HG03159 (cell line): ENCODE measurements around the gene E2F4.

Experiments used
- ATAC-seq: cut with Tn5 transposase; IDR thresholded peaks from one replicate; pipeline ENCODE4 v1.9.1; 2021; ENCODE audit warnings: mild to moderate bottlenecking, moderate library complexity; ENCODE audit not compliant: unreplicated experiment

E2F4 gene, protein sequence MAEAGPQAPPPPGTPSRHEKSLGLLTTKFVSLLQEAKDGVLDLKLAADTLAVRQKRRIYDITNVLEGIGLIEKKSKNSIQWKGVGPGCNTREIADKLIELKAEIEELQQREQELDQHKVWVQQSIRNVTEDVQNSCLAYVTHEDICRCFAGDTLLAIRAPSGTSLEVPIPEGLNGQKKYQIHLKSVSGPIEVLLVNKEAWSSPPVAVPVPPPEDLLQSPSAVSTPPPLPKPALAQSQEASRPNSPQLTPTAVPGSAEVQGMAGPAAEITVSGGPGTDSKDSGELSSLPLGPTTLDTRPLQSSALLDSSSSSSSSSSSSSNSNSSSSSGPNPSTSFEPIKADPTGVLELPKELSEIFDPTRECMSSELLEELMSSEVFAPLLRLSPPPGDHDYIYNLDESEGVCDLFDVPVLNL

DNA sequence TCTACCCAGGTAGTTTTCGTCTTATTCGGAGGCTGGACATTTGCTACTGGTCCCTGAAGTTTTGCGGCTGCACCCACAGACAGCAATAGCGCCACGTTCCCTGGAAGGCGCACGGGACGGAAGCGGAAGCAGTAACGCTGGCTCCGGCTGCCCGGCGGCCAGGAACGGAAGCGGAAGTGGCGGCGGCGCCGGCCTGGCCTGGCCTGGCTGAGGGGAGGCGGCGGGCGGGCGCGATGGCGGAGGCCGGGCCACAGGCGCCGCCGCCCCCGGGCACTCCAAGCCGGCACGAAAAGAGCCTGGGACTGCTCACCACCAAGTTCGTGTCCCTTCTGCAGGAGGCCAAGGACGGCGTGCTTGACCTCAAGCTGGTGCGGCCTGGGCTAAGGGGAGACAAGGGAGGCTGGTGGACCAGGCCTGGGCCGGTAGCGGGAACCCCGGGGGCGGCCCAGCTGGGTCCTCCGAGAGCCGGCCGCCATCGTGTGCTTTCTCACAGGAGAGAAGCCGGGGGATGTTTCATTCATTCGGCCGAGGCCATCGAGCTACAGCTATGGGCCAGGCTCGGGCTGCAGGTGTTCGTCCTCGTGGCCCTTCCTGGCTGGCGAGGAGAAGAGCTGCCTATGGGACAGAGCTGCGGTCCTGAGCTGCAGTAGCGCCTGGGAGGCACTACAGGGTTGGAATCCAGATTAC is at the start of gene E2F4:
Gene E2F4, plus strand, starts transcription at position 161 of the 687 bp plus-strand sequence. Its CDS starts 73 bp downstream, at position 234.
- ATAC-seq: peak; percentile 89

DNA sequence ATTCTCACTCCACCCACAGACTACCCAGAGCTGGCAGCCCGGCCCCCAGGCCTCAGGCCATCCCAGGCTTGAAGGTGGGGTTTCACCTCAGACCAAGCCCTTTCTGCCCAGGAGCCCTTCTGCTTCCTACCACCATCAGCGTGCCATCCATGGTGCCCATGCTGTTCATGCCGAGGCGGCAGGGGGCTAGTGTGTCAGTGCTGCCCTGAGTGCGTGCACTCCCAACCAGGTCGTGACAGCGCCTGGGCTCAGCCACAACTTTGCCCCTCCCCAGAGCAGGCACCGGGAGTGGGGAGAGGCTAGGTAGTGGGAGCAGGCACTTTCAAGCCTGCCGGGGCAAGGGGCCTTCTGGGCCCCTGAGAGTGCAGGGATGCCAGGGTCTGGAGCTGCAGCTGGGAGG is 49.6 kb upstream of the E2F4 start:
- ATAC-seq: no peak

DNA sequence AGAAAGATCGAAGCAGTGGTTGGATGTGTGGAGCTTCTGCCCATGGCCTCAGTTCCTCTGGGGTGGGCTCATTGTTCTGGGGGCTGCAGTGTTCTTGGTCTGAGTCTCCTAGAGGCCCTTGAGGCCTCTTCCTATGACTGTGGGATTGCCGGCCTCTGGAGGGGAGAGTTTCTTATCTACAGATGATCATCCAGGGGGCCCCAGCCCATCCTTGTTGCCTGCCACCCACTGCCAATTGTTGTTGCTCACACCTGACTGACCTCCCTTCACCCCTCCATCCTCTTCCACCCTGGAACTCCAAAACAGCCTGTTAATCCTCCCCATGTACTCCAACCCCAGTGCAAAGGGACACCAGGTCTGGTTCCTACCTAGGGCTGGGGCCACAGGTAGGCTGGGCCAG is 47.0 kb upstream of the E2F4 start:
- no peak for ATAC-seq

DNA sequence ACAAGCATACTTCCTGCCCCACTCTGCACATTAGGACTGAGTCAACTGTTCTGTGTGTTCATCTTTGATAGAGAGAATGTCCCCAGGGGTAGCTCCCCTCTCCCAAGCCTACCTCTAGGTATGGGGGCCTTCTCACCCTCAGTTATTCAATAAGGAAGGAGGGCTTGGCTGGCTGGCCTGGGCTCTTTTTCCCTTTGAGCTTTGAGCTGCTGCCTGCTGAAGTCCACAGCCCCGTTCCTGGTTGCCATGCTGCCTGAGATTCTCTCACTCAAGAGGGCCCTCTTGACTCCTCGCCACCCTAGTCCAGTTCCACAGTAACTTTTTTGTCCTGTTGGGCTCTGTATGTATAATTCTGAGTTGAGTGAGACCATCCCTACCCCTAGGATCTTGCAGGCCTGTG is 46.2 kb upstream of the E2F4 start:
- no peak for ATAC-seq

- ATAC-seq: no peak
These were observed 45.2 kb upstream of the E2F4 start for GRCh38 chr16:67146523-67147357.

- ATAC-seq: no peak
These were observed 44.4 kb upstream of the E2F4 start for GRCh38 chr16:67147437-67148140.

DNA sequence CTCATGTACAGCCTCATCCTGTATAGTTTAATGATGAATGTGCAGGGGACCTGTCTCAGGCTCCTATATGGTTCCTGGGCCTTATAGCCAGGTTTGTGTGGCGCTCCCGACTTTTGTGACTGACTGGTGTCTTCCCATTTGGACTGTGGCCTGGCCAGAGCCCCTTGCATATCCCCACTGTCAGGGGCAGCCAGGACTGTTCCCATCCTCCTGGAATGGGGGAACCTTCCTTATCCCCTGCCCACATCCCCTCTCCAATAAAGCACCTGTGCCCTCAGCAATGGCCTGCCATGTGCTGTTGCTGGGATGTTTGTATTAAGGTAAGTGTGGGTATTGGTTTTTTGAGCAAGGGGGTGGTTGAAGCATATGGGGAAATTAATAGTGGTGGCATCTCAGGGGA is 43.7 kb upstream of the E2F4 start:
- ATAC-seq: no peak

GRCh38 chr16:67148656-67149275 is 43.2 kb upstream of the E2F4 start:
- ATAC-seq: no peak

GRCh38 chr16:67149276-67150046 is 42.5 kb upstream of the E2F4 start:
- ATAC-seq: no peak

DNA sequence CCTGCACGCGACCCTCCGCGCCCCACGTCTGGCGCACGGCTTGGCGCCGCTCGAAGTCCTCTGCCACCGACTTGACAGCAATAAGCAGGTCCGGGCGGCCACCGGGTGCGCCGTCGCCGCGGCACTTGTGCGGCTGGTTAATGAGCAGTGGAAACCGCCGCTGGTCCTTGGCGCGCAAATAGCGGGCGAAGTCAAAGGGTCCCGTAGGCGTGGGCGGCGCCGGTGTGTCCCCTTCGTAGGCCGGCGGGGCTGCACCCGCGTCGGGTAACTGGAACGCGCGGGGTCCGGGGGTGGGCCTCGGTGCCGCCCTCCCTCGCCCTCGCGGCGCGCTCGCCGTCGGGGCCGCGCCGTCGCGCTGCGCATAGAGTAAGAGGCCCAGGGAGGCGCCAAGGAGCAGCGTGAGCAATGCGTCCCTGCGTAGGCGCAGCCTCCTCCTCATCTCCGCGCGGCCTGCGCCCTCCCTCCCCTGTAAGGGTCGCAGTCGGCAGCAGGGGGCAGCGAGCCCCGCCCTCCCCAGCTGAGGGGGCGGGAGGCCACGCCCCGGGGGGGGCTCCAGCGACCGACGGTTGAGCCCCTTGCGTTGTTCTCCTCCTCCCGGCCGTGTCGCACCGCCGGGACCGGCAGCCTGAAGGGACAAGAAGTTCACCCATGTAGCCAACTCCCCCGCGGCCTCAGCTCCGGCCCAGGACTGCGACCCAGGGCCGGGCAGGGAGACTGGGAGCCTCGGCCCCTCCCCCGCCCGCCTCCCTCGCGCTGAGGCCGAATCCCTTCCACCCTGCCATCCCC is 41.7 kb upstream of the E2F4 start:
- peak; percentile 23 for ATAC-seq

DNA sequence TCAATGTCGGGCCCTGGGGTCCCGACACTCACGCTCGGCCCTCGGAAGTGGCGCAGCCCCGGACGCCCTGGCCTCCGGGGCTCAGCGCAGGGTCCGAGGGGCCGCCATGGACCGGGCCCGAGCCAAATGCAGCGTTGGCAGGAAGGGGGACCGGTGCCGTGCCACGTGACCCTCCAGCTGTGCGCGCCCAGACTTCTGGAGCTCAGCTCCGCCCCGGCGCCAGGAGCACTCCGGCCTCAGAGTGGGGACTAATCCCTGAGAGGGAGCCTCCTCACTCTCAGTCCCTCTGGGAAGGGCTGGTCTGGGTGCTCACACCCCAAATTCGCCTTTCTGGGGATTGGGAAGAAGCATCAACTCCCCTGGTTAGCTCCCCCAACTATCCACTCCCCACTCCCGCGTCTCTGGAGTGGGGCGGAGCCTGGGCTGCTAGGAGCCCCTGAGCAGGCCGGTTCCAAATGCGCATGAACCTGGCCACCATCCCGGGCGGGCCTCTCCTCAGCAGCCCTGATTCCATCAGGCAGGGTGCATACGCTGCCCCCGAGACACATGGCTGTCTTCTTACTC is 41.0 kb upstream of the E2F4 start, which contains the start of gene B3GNT9:
Gene B3GNT9, minus strand, starts transcription at position 166 of the 564 bp plus-strand sequence. CDS start 513 bp downstream, outside the sequence.
- ATAC-seq: peak; percentile 49

GRCh38 chr16:67151431-67152097 is 40.4 kb upstream of the E2F4 start:
- no peak for ATAC-seq

- ATAC-seq: no peak
These were observed 37.2 kb upstream of the E2F4 start for GRCh38 chr16:67154578-67155294.

DNA sequence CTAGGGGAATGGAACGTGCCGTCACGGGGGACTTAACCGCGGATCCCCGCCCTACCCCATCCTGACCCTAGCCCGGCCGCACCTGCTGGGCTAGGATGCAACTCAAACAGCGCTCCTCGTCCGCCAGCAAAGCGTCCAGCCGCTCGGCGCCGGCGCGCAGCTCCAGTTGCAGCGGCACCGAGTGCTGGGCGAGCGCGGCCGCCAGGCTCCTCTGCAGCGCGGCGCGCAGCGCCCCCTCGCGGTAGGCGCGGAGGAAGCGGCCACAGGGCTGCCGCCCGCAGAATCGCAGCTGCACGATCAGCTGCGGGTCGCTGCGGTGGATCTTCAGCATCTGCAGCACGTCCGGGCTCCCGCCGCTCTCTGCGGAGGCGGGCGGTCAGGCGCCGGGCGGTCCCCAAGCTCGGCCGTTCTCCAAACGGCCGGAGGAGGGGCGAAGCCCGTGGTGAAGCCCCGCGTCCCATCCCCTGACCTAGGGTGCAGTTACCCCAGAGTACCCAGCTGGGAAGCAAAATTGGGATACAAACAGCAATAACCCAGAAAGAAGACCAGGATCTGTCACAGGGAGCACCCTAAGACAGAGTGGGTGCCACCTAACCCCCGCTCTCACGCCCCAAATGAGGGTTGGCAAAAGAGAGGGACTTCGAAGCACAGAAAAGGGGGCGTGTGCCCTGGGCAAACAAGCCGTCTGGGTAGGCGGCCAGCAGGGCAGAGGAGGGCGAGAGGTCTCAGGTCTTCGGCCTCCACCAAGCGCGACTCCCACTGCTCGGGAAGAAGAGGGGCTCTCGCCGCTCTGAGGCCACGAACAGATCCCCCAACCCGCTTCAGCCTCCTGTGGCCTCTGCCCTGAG is 36.4 kb upstream of the E2F4 start:
- no peak for ATAC-seq

GRCh38 chr16:67156143-67156844 is 35.7 kb upstream of the E2F4 start:
- ATAC-seq: no peak
